GM10847 (cell line): Measurements from ENCODE around the gene ATP1A1.

Source experiments
- POLR2A ChIP-seq: IDR thresholded peaks from 2 replicates; pipeline ENCODE4 v1.6.1; 2011; ENCODE audit not compliant: insufficient read length; ENCODE audit errors: extremely low read depth

The ATP1A1 gene

GRCh38 chr1:116448785-116449385, 75.8 kb downstream of the ATP1A1 start:
- no peak for TF ChIP-seq POLR2A

GRCh38 chr1:116449578-116449977, 76.5 kb downstream of the ATP1A1 start:
- TF ChIP-seq POLR2A = no peak

GRCh38 chr1:116451702-116452101, 78.7 kb downstream of the ATP1A1 start:
- TF ChIP-seq POLR2A = no peak

GRCh38 chr1:116453481-116453880, 80.4 kb downstream of the ATP1A1 start:
- TF ChIP-seq POLR2A = no peak

GRCh38 chr1:116453906-116454305, 80.9 kb downstream of the ATP1A1 start:
- no peak for TF ChIP-seq POLR2A
